ENCODE data around the gene KCNV2.

DNA sequence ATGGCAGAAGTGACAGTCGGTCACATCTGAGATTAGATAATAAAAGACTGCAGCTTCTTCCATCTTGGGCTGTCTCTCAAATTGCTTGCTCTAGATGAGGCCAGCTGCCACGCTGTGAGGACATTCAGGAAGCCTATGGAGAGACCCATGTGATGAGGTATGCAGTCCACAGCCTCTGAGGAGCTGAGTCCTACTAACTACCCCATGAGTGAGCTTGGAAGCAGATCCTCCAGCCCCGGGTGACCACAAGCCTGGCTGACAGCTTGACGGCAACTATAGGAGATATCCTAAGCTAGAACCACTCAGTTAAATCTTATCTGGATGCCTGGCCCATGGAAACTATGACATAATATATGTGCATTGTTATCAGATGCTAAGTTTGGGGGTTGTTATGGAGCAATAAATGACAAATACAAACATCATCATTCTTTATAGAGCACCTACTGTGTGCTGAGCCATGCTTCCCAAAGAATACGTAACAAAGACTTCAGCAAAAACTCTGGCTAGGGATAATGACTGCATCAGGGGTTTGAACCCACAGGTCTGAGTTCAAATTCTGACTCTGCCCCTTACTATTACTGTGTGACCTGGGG lies 26.7 kb downstream of the KCNV2 start:
- TF ChIP-seq, protein P1, sequence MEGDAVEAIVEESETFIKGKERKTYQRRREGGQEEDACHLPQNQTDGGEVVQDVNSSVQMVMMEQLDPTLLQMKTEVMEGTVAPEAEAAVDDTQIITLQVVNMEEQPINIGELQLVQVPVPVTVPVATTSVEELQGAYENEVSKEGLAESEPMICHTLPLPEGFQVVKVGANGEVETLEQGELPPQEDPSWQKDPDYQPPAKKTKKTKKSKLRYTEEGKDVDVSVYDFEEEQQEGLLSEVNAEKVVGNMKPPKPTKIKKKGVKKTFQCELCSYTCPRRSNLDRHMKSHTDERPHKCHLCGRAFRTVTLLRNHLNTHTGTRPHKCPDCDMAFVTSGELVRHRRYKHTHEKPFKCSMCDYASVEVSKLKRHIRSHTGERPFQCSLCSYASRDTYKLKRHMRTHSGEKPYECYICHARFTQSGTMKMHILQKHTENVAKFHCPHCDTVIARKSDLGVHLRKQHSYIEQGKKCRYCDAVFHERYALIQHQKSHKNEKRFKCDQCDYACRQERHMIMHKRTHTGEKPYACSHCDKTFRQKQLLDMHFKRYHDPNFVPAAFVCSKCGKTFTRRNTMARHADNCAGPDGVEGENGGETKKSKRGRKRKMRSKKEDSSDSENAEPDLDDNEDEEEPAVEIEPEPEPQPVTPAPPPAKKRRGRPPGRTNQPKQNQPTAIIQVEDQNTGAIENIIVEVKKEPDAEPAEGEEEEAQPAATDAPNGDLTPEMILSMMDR (IDR thresholded peaks at IDR 0.05), result no peak
- TF ChIP-seq EZH2 (IDR thresholded peaks at IDR 0.05), result no peak
